NCI-H345 treated with DMSO at 0.1 percent for 48 hours (cell line): ENCODE measurements around the gene PPP1R3E.
"Not testable (repeated sequence)": the region's sequence is repeated elsewhere in the genome, so short reads cannot be mapped to it uniquely, and the experiment has no call there.

Experiments used
- DNase-seq: peaks from one replicate; lab custom pipeline; 2025; ENCODE audit not compliant: unreplicated experiment; lab: John Stamatoyannopoulos, UW

PPP1R3E gene

GRCh38 chr14:23302290-23303225 is at the start of gene PPP1R3E:
Gene PPP1R3E (minus strand): TSS chr14:23302859. CDS start chr14:23302576, 283 bp downstream.
- peak; percentile 73 for DNase-seq

GRCh38 chr14:23351681-23352505 is 49.2 kb upstream of the PPP1R3E start:
- no peak for DNase-seq

- DNase-seq, result no peak
These were observed 46.6 kb upstream of the PPP1R3E start for GRCh38 chr14:23349156-23349845.

GRCh38 chr14:23348297-23348655 is 45.6 kb upstream of the PPP1R3E start:
- DNase-seq, result no peak

- DNase-seq, result no peak
These were observed 45.0 kb upstream of the PPP1R3E start for GRCh38 chr14:23347406-23348296.

- no peak for DNase-seq
These were observed 44.2 kb upstream of the PPP1R3E start for GRCh38 chr14:23346693-23347405.

GRCh38 chr14:23345987-23346692 is 43.5 kb upstream of the PPP1R3E start:
- no peak for DNase-seq

GRCh38 chr14:23344481-23344880 is 41.8 kb upstream of the PPP1R3E start:
- no peak for DNase-seq

GRCh38 chr14:23339506-23340268 is 37.0 kb upstream of the PPP1R3E start:
- no peak for DNase-seq

GRCh38 chr14:23335623-23336022 is 33.0 kb upstream of the PPP1R3E start:
- DNase-seq, result no peak

- DNase-seq, result peak; percentile 53
These were observed 25.5 kb upstream of the PPP1R3E start for GRCh38 chr14:23327947-23328744.

GRCh38 chr14:23326491-23327332 is 24.1 kb upstream of the PPP1R3E start:
- DNase-seq, result no peak

- DNase-seq, result not testable (repeated sequence)
These were observed 23.1 kb upstream of the PPP1R3E start for GRCh38 chr14:23325746-23326145.

GRCh38 chr14:23324993-23325392 is 22.3 kb upstream of the PPP1R3E start:
- DNase-seq, result no peak

GRCh38 chr14:23324455-23324846 is 21.8 kb upstream of the PPP1R3E start:
- DNase-seq, result no peak

GRCh38 chr14:23323838-23324454 is 21.3 kb upstream of the PPP1R3E start:
- DNase-seq, result no peak
